Right hindlimb (tissue), 1 donor: Measurements from ENCODE around the gene SLC22A1.
"Not testable (repeated sequence)": the region's sequence is repeated elsewhere in the genome, so short reads cannot be mapped to it uniquely, and the experiment has no call there.

Source experiments
- DNase-seq: peaks from one replicate; pipeline ENCODE4 v3.0.0-alpha.2; 2018

Gene SLC22A1

DNA sequence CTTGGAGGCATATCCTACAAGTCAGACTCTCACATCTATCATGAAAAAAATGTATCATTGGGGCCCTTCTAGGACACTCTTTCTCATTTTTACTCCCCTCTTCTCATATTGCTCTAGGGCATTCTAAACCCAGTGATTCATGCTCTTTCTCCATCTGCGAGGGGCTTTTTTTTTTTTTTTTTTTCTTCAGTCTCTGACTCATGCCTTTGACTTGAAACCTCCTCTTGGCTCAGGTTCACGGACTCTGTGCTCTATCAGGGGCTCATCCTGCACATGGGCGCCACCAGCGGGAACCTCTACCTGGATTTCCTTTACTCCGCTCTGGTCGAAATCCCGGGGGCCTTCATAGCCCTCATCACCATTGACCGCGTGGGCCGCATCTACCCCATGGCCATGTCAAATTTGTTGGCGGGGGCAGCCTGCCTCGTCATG, 17.8 kb downstream of the SLC22A1 start:
- DNase-seq: no peak

DNA sequence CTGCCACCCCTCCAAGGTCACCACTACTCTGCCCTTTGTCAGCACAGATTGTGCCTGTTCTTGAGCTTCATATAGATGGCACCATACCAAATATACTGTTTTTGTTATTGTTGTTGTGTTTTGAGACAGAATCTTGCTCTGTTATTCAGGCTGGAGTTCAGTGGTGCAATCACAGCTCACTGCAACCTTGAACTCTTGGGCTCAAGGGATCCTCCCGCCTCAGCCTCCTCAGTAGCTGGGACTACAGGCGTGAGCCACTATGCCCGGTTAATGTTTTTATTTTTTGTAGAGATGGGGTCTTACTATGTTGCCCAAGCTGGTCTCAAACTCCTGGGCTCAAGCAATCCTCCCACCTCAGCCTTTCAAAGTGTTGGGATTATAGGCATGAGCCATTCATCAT, 18.9 kb downstream of the SLC22A1 start:
- DNase-seq: not testable (repeated sequence)

DNA sequence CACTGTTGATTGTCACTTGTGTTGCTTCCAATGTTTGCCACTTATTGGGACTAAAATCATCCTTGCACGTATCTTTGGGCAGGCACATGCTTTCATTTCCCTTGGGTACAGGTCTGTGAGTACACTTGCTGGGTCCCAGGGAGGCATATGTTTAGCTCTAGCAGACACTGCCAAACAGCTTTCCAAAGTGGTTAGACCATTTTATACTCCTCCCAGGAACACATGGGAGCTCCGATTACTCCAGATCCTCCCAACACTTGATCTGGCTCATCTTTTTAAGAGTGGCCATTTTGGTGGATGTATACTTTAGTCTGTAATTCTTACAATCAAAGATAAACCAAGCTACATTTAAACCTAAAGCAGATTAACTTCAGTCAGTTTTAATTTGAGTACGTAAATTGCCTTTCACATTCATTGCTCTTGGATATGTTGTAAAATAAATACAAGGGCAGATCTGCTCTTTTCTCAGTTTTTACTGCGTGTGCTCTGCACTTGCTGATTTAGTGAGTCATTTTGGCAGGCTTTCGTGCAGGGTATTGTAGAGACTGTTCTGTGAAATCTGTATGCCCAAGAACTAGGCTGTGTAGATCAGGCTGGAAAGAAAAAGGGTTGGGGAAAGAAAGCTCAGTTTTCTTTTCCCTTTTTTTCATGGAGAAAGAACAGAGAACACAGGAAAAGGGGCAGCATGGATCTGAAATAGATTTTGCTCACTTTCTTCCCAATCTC, 19.5 kb downstream of the SLC22A1 start:
- no peak for DNase-seq

DNA sequence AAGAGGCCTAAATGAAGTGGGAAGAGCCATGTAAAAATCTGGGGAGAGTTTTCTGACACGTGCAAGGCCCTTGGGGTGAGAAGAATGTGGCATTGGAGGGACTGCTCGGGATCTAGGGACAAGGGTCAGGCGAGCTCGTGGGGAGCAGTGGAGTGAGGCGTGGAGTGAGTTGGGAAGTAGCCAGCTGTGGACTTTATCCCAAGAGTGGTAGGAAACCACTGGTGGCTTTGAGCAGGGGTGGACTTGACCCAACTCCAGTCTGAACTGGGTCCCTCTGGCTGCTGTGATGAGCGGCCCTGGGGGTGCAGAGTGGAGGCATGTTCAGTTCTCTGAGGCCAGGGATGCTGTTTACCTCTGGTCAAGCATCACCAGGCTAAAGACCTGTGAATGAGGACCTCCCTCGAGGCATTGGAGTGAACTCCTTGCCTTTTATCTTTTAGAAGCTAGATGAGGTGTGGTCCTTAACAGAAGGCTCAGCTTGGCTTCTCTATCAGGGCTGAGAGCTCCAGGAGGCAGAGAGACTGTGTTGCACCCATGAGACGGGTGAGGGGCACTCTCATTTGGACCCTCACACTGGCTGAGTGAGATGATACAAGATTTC, 20.6 kb downstream of the SLC22A1 start:
- no peak for DNase-seq

DNA sequence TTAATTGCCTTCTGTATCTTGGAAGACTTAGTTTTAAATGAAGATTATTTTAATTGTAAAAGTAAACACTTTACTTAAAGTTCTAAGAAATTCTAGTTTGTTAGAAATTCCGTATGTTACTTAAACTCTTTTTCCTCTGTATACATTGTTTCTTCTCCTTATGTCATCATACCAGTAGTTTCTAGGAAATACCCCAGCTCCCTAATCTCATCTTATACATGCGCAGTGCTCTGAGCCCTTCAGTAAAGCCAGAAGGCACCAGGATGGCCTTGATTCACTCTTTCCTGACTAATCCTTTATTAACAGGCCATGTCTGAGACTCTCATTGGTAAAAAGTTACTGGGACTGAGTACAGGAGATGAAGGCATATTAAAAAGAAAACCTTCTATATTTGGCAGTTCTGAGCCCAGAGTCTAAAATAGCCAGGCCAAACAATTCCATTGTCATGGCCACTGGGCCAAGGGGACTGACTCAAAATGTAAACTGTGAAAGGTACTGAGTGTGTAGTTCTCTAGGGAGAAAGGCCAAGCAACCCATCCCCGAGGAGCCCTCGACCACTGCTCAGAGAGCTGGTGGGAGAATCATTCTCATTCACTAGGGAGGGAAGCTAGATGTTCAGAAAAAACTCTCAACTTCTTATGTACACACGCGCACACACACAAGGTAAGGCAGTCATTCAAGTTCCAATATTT, 25.0 kb downstream of the SLC22A1 start:
- no peak for DNase-seq

DNA sequence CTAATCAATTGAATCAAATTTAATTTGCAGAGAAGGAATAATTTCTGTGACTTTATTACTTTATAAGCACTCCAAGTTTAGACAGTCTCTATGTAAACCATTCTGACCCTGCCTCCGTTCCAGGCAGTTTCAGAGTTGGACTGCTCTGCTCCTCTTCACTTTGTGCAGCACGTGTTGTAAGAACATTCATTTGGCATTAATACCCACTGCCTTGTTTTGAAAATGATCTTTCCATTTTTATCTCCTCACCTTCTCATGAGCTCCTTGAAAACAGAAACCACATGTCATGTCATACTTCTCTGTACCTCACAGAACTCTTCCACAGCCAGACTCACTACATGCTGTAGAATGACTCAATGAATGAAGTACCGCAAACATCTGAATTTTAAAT, 25.5 kb downstream of the SLC22A1 start:
- no peak for DNase-seq

DNA sequence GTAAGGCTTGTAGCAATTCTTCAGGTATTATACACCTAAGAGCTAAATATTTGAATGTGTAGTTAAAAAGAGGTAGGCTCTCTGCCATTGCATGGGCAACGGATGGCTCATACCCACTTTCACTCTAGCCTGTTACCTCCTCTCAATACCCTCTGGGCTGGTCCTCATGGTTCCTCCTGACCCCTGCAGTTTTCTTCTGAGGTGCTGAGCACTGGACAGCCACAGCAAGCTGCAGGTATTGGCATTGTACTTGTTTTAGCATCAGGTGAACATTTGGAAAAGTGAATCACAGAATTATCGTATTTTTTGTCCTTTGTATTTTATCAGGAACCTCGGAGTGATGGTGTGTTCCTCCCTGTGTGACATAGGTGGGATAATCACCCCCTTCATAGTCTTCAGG, 32.9 kb downstream of the SLC22A1 start:
- DNase-seq: no peak

DNA sequence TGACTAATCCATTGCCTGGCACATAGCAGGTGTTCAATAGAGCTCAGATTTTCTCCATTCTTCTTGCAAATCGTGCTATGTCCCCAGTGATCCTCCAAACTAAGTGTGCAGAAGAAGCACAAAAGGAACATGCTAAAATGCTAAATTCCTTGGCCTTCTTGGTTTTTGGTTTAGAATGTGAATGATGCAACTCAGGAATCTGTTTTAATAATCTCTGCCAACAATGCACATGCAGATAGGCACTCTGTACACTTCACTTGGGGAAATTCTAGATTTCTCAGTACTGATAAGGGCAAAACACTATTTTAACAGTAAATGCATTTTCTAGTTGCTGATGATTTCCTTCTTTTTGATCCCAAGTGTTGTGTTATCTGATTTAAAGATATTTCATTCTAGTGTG, 35.2 kb downstream of the SLC22A1 start:
- DNase-seq: no peak

DNA sequence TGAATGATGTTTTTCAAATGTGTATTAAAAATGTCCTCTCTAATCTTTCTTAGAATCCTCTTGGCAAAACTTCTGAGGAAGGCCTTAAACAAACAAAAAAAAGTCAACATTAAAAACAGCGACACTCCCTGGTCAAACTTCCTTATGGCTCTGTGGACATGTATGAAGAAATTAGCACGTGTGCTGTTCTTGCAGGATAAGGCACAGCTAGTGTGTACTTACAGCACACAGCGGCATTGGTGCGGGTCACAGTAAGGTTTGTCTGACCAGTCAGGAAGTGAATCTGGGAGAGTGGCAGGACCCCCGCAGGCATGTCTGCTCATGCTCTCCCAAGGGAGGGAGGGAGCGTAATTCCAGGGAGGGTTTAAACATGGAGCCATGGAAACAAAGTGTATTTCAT, 38.8 kb downstream of the SLC22A1 start:
- DNase-seq: no peak

DNA sequence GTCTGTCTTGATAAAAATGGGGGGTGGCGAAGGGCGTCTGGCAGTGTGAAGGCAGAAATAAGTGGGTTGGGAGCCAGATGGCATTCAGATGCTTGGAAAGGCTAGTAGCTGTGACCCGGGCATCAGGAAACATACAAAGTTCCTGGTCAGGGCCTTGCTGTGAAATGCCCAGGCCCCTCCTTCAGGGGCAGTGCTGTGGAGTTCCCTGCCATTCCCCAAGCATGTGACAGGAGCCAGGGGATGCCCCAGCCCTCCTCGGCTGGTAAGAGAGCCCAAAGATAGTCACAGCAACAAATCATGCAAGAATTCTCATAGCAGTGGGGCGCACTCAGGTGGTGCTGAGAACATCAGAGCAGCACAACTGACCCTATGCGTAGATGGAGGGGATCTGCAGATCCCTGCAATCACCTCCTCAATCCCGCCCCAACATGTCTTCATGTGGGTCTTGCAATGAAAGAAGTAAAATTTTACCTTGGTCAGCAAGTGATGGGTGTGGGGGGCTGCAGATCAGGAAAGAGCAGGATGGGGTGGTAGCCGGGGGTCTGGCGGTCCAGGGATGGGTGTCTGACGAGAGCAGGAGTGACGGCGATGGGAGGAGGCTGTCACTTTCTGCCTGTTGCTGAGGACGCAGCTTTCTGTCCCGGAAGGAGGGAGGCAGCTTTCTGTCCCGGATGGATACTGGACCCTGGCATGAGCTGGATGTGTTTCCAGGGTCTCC, 39.5 kb downstream of the SLC22A1 start:
- no peak for DNase-seq

DNA sequence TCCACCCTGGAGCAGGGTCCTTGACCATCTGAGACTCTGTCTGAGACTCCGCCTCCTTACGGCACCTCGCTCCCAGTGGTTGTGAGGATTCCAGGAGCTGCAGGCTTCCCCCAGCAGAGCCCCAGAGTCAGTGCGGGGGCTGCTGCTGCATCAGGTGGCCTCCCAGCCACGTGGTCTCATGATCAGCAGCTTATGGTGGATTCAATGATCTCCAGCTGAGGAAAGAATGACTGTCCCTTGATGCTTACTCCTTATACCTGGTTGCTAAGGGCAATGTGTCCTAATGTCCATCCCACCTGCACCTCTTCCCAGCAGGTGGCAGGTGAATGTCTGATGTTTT, 40.0 kb downstream of the SLC22A1 start:
- DNase-seq: no peak

DNA sequence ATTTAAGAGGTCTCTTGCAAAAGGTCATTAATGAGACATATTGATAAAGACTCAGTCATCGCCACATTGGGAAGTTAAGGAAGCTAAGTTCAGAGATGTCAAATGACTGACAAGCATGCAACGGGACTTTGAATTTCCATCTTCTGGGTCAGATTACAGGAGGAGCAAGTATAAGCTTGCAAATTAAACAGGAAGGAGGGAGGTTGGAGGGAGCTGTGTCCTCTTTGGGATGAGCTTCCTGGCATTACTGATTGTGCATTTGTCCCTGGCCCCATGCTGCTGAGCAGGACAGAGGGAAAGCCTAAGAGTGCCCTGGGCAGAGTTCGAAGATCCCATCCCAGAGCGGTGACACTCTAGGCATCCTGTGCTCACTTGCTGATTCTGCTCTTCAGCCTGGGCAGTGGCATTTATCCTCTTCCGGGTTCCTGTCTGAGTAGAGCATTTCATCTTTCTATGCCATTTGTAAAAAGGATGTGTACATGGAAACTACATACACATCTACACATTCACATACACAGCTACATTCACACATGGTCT, 40.5 kb downstream of the SLC22A1 start:
- DNase-seq: no peak

DNA sequence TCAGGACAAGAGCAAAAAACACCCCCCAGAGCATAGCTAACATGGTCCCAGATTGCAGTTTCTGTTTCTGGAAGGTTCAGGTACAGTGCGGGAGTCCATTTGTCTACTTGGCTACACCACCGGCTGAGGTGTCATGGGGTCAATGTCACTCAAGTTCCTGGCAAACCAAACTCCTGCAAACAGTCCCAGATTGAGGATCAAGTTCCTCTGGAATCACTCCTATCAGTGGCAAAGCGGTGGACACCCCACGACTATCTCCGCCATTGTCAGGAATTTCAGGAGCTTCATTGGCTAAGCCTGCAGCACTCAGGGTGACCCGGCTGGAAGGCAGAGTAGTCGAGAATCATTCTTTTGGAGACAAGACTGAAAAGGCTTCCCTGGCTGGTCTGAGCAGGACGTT, 41.8 kb downstream of the SLC22A1 start:
- DNase-seq: no peak

DNA sequence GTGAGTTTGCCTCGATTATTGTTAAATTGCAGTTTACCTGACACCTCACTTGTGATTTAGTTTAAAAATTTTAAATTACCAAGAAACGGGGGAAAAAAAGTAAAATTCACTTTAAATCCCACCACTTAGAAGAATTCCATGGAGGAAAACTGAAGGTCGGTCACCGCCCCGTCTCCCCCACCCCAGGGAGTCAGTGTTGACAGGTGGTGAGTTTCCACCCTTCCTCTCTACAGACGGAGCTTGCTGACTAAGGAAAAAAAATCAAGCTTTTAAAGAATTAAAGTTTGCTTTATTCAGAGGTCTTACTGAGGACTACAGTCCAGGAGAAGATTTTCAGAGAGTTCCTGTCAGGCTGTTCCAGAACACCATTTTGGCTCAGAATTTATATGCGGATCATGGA, 42.3 kb downstream of the SLC22A1 start:
- no peak for DNase-seq

DNA sequence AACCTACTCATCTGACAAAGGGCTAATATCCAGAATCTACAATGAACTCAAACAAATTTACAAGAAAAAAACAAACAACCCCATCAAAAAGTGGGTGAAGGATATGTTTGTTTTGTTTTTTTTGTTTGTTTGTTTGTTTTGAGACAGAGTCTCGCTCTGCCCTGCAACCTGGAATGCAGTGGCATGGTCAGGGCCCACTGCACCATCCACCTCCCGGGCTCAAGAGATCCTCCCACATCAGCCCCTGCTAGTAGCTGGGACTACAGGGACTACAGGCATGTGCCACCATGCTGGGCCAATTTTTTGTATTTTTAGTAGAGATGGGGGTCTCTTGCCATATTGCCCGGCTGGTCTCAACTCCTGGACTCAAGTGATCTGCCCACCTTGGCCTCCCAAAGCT, 44.3 kb downstream of the SLC22A1 start:
- not testable (repeated sequence) for DNase-seq

DNA sequence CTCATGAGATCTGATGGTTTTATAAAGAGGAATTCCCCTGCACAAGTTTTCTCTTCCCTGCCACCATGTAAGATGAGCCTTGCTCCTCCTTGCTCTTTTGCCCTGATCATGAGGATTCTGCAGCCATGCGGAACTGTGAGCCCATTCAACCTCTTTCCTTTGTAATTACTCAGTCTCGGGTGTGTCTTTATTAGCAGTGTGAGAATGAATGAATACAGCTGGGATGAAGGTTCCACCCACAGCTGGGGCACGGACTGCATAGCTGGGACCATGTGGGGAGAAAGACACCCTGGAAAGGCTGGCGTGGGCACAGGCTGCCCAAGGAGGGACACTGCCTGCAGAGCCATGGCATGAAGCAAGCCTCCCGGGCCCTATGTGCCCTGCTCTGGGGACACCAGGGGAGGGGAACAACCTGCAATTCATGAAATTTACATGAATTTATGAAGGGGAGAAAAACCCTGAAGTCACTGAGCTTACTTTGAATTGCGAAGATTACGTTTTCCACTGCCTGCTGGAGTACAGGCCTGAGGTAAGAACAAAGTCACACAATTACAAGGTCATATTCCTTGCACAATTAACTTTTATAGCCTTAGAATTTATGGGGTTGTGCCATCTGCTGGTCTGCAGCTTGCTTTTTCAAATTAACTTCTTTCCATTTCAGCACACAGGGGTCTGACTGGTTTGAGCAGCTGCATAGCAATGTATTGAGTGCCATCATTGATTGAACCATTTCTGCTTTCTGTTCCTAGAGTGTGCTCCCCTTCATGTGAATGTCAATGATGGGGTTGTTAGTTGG, 46.2 kb downstream of the SLC22A1 start:
- DNase-seq: no peak

DNA sequence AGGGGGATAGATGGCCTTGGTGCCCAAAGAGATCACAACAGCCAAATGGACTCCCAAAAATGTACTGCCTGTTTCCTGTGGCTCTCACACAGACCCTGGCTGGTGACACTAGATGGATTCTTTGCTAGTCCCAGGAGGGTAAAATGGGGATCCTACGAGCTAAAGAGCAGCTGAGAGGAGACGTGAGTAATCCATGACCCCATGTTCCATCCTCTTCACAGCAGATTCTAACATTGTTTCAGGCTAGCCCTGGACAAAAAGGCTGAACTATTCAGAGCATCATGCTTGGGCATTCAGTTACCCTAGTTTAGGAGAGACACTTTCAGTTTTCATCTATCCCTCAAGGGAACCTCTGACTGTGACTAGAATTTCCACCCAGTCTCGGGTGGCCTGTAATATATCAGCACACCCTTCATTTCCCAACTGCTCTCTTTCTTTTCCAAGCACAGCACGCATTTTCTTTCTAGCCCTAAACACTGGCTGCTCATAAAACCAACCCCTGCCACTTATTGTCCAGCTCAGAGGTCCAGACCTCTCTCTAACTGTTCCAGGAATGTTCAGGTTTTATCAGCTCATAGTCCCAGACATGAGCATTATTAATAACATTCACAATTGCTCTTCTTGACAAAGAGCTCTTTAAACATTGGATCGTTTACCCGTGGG, 48.5 kb downstream of the SLC22A1 start:
- no peak for DNase-seq

DNA sequence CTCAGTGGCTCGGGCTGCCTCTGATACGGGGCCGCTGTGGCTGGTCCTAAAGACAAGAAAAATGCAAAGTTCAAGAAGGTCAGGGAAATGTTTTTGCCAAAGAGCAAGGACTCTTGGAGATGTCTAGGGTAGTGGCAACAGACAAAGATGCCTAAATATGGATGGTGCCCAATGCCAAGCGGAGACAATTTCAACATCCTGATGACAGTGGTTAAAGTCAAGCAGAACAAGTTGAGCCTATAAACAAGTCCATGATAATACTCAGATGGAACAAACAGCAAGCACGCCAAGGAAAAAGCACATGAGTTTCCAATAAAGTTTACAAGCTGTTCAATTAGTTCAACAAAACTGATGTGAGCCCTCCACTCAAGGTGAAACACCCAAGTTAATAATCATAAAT, 51.1 kb downstream of the SLC22A1 start:
- no peak for DNase-seq

DNA sequence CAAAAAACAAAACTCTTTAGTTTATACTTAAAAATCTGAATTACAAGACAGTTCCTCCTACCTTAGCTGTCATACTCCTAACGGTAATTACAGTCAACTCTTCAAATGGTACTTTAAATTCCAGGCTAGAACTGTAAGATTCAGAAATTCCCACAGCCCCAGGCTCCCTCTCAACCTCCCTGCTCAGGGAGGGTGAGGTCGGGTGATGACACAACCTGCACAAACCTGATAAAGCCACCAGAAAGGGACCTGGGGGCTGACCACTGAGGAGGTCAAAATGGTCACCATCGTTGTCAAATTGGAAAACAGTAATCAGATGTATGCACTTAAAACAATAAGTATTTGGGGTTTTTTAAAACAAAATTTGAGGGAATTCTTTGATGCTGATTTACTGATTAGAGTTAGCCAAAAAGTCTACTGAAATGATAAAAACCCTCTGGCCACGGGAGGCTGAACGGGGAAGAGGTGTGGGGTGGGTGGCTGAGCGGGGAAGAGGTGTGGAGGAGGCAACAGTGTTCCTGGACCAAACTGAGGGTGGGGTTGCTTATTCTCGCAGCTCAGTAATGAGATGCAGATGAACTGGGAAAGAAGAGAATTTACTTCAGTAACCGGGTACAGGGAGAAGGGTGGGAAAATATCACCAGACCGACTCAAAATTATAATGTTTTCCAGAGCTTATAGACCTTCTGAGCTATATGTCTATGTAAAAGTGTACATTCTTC, 52.4 kb downstream of the SLC22A1 start:
- no peak for DNase-seq

DNA sequence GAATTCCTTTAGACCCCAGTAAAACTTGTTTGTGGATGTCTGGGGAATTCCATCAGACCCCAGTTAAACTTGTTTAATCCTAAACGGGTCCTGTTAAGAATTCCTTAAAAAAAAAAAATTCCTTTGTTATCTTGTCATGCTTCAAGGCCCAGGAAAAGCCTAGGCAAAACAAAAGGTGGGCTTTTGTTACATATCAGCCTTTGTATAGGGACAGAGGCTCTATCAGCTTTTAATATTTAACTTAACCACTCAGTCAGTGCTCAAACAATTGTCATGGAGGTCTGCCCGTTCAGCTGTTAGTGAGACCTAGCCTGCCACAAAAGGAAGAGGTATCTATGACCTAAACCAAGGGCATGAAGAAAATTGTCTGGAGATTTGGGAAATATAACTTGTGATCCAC, 53.1 kb downstream of the SLC22A1 start:
- no peak for DNase-seq

DNA sequence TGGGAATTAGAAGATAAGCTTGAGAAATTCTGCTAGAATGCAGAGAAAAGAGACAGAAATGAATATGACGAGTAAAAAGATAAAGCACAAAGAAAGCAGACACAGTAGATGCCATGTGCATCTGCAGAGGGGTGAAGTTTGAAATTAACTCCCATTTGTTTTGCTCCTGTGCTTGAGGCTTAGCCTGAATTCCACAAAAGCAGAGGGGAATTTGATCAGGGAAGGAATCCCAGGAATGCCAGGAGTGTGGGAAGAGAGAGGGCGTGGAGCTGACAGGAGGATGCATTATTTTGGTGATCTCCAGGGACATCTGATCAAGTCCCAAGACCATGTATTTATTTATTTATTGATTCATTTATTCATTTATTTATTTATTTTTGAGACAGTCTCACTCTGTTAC, 55.6 kb downstream of the SLC22A1 start:
- no peak for DNase-seq
